Hypothalamus (tissue), 51 donors: ENCODE data around the gene MSH5.

Experiments used
- DNase-seq, 51 donors: peaks; one replicate each; lab custom pipeline; 2025; lab: John Stamatoyannopoulos, UW

The MSH5 gene

DNA sequence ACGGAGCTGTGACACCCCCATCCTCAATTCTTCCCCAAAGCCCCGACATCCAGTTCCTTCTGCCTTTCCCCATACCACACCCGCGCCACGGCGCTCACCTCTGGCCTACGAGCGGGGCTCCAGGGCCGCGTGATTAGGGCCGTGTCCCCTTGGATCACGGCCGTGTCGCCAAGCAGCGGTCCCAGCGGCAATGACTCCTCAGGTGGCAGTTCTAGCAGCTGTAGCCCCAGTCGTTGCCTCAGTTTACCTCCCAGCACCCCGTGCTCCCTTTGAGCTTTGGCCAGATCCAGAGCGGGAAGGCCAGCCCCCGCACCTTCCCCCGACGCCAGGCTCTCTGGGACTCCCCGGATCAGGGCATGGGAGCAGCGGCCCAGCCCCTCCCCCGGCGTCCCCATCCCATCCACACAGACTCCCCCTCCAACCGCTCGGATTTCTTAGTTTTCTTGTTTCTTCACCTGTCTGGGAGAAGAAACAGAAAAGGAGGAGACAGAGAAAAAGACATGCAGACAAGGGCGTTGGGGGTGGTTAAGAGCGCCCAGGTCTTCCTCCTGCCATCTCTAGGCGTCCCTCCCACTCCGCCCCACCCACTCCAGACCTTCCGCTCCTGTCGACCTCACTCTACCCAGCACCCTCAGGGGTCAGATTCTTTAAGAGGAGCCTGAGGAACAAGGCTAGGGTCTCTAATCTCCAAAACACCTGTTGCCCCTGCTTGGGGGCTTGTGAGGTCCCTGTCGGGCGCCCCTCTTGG is 10.9 kb upstream of the MSH5 start, which contains the start of gene DDAH2:
Gene DDAH2, minus strand, starts transcription at position 533 of the 748 bp plus-strand sequence. Its CDS starts 138 bp downstream, at position 395.
- no peak for DNase-seq

DNA sequence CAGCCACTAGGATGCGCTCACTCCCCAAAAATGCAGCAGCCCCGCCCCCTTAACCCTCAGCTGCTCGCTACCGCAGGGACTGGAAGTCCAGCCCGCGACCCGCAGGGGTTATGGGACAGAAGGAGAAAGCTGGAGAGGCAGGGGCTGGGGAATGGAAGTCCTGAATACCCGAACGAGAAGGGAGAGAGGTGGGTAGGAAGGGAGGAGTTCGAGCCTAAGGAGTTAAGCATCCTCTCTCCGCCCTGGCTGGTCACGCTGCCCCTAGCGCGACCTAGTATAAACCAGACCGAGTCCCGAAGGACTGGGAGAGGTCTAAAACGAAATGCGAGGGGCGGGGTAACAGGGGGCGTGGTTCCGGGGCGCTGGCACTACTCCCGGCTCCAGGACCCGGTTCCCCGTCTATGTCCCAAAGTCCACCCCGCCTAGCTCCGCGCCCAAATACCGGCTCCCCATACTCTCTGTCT is 10.3 kb upstream of the MSH5 start:
- peak in 50 of 51 donors; percentile 15 to 89 (median 73) for DNase-seq

DNA sequence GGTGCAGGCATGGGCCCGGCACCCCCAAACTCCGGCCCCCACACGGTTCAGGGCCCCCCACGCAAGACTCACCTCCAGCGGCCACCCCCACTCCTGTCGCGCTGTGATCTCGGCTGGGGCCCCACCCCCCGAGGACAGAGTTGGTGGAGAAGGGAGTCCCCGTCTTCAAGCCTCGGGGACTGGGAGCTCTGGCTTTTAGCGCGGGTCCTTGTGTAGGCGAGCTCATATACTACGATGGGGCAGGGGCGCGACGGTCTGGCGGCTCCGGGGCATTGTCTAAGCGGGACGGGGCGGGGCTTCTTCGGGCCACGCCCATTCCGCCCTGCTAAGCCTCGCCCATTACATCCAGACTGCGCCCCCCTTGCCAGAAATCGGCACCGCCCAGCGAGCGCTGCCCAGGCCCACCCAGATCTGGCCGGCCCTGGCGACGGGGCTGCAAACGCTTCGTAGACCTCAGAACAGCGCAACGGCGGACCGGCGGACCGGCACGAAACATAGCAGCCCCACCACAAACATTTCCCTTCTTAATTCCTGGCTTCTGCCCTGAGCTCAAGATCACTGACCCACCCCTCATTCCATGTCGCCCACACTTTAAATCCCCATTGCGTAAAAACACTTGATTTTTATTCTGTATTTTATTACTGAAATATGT is 9.7 kb upstream of the MSH5 start:
- DNase-seq, result peak in 43 of 51 donors; percentile 15 to 82 (median 63)

DNA sequence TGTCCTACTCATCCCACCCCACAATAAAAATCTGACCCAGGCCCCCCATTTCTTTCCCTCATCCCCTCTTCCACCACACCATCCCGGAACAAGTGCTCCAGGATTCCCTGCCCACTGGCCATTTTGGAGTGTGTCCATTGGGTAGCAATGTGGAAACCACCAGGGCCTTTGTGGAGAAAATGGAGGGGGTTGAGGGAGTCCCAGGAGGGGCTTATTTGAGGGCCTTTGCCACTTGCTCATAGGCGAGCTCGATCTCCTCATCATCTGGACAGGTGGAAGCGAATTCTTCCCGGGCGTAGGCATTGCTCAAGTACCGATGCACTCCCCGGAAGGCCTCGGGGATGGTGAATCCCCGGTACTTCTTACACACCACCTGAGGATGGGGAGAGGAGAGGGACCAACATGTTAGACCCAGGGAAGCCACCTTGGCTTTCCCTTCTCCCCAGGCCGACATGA is 9.1 kb upstream of the MSH5 start:
- DNase-seq, result no peak

DNA sequence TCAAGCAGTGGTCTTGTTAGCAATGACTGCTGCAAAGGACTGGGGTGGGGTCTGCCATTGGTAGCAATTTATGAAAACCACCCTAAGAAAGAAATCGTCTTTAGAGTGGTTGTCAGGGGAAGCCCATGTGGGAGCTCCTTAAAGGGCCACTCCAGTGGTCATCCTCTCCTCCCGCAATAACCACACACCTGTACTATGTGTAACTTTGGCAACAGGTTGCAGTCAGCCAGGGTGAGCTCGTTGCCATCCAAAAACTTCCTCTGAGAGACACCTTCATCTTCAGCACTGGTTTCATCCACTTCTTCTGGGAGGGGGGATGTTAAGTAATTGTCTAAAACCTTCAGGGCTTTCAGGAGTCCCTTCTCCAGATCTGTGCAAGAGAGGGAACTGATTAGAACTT is 7.8 kb upstream of the MSH5 start:
- no peak for DNase-seq

DNA sequence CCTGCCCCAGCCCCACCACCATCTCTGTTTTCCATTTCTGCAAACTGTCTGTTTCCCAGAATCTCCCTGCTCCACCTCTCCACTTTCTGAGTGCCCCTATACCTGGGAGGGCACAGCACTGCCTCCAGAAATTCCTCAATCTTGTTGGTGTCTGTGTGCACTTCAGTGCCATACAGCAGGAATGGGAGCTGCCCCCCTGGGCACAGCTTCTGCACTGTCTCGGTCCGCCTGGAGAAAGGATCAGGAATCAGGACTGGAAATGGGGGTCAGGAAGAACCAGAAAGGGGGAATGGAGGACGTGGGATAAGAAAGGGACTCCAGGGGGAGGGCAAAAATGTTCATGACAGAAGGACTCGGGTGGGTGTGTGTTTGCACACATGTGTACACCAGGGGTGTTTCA is 6.1 kb upstream of the MSH5 start:
- DNase-seq, result no peak

DNA sequence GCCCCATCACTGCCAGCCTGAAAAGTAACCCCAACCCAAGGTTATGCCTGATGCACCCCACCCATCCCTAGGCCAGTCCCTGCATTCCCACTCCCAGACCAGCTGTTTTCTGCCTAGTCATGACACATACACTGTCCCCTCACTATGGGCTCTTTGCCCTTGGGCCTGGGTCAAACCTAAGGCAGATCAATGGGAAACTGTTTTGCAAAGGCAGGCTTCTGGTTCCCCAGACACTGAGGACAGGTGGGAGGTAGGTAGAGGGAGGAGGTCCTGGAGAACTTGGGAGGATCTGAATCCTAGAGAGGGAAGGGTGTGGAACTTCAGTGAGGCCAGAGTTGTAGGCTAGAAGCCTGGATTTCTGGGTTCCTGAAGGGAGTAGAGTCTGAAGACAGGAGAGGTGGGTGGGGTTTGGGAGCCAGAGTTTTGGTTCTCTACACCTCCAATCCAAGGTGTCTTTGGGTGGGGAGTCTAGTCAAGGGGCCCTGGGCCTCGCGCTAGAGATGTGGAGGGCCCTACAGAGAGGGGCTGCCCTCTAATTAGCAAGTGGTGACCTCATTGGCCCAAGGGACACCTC is 5.5 kb upstream of the MSH5 start:
- no peak for DNase-seq

DNA sequence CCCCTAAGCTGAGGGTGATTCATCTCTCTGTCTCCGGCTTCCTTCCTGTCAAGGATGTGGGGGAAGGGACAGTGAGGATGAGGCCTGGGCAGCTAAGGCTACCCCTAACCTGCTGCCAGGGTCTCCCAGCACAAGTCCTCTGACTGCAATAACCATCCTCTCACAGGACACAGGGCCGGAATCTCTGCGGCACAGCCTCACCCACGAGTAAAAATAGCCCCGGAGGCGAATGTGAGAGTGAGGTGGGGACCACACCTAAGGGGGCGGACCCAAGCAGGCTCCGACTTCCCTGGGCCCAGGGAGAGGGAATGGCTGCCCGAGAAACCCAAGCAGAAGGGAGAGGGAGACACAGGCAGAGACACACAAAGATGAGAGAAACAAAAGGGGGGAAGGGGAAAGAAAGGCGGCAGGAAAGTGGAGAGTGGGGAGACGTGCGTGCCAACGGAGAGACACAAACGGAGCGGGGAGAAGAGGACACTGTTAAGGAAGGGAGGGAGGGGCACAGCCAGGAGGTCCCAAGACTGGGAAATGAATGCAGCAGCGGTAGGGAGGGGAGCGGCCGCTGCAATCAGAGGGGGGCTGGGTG is 4.9 kb upstream of the MSH5 start:
- peak in 4 of 51 donors; percentile 19 to 34 (median 24) for DNase-seq

DNA sequence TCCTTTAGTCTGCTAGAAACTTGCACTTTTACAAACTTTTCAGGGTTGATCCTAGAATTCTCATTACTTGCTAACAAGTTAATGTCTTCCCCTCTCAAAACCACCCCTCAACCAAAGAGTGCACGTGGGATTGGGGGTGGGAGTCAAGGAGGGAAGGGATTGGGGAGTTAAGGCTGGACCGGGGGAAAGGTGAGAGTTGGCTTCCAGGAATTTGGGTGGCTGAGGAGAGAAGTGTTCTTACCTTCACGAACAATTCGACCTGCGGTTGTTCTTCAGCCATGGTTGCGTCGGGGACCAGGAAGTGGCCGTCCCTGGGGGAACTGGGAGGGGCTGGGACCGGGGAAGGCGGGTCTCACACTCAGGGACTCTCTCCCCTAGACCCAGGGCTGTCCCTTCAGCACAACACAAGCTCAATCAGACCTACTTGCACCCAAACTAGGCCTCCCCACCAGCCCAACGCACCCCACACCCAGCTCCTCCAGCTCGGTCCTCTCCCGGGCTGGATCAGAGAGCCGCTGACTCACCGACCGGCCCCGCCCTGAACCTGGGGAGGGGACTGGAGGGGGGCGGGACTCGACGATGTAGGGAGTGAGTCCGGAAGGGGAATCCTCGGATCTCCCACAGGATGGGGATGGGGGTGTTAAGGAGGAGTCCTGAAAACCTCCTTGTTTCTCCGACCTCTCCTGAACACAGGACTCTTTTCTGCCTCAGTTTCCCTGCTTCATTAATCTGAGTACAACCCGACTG is 3.6 kb upstream of the MSH5 start, which contains the start of gene CLIC1:
Gene CLIC1, minus strand, starts transcription at position 510 of the 747 bp plus-strand sequence. Its CDS starts 230 bp downstream, at position 280.
- DNase-seq, result peak in 19 of 51 donors; percentile 5 to 71 (median 22)

DNA sequence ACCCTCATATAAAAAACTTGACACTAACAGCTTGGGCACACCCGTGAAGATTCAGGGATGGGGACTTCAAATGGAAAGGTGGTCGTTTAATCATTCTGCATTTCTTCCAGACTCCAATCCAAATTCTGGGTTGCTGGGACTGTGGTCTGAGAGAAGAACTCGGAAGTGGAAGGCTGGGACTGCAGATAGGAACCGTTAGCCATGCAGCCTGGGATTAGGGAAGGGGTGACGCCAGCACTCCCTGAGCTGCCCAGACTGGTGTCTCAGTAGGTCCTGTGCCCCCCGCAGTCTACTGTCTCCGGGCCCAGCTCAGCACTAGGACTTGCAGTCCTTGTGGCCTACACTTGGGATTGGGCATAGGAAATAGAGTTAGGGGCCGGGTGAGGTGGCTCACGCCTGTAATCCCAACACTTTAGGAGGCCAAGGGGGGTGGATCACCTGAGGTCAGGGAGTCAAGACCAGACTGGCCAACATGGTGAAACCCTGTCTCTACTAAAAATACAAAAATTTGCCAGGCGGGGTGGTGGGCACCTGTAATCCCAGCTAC is 3.0 kb upstream of the MSH5 start:
- DNase-seq, result no peak

DNA sequence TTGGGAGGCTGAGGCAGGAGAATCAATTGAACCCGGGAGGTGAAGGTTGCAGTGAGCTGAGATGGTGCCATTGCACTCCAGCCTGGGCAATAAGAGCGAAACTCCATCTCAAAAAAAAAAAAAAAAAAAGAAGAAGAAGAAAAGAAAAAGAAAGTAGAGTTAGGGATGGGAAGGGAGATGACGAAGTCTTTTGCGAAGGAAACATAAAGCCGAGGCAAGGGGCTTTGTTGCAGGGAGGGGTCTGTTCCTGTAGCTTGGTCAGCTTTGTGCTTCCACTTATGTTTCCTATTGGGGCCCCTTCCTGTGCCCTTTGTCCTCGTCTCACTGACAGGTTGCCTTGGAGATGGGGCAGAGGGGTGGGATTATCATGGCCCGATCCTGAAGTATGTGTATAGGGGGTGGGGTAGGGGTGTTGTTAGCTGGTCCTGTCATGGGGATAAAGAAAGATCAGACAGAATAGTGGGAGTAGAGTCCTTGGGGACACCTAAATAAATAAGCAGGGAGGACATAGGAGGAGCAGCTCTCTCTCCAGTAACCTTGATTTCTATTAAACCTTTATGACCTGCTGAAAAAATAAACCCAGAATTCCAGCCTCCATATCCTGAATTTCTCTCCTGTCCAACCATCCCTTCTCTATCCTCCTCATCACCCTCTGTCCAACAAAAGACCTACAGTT is 2.4 kb upstream of the MSH5 start:
- DNase-seq, result no peak

DNA sequence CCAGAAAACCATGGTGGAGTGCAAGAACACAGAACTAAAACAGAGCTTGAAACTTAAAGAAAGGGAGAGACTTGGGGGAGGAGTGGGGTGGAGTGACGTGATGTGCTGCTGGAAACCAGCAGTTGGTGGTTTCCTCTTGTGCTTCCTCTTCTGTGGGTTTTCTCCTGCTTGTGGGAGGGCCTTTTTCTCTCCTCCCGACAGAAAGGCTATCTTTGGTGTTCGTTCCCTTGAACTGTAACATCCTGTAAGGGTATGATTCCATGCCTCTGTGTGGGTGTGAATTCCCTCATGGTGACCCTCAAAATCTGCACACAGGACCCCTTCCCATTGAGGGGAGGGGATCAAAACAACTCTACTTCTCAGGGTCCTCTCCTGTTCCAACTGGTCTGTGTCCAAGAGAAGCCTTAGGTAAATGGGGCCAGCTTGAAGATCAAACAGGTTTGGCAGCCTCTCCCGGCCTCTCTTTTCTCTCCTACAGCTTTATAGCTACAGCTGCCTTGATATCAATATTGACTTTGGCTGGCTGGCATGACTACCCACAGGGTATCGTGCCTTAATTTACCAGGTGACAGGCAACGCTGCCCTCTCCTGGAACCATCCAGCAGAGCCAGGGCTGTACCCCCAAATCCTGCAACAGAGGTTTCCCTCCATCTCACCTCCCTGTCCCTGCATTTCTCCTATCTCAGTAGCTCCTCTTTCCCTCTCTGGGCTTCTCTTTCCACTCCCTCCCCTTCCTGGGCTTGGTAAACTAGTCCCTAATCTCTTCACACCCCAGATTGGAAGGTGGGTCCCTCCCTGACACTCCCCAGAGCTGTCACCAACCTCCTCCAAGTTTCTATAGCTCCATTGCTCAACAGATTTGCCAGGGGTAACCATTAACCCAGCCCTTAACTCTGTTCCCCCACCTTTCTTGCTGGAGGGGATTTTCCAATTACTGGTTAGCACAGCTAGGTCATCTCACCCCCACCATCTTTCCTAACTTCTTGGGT is 1.5 kb upstream of the MSH5 start:
- peak in 4 of 51 donors; percentile 6 to 33 (median 16) for DNase-seq

DNA sequence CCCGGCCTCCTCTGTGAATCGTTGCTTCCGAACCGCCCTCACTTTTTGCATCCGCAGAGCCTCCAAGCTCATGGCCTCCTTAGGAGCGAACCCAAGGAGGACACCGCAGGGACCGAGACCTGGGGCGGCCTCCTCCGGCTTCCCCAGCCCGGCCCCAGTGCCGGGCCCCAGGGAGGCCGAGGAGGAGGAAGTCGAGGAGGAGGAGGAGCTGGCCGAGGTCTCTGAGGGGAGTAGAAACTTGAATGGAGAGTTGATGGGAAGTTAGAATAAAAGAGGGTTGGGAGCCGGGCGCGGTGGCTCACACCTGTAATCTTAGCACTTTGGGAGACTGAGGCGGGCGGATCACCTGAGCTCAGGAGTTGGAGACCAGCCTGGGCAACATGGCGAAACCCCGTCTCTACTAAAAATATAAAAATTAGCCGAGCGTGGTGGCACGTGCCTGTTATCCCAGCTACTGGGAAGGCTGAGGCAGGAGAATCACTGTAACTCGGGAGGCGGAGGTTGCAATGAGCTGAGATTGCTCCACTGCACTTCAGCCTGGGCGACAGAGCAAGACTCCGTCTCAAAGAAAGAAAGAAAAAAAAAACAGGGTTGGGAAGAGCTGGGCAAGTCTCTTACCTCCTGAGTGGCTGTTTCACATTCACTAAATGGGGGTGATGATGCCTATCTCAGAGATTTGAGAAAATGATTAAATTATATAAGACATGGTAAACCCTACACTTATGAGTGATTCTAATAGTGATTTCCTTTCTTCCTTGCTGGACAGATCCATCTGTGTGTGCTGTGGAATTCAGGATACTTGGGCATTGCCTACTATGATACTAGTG is 805 bp downstream of the MSH5 start:
- DNase-seq, result peak in 3 of 51 donors; percentile 19 to 41 (median 32)

DNA sequence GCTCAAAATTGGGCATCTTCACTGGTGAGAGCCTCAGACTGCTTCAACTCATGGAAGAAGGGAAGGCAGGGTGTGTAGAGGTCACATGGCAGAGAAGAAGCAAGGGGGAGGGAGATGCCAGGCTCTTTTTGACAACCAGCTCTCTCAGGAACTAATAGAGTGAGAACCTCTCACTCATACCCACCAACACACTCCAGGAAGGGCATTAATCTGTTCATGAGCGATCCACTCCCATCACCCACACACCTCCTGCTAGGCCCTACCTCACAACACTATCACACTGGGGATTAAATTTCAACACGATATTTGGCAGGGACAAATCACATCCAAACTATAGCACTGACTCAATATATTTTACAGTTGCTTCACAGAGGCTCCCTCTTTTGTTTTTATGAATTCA is 2.0 kb downstream of the MSH5 start:
- DNase-seq, result no peak

DNA sequence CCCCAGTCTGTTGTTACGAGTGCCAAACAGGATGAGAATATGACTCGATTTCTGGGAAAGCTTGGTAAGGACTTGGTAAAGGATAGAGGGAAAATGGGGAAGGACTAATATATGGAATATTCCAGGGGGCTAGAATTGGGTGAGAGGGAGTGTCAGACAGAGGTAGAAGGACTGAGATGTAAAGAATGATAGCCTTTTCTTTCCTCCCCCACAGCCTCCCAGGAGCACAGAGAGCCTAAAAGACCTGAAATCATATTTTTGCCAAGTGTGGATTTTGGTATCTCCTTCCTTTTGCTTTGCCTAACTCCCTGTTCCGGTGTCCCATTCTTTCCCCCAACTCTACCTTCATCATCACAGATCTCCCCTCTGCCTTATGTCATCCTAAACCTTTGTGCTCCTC is 3.1 kb downstream of the MSH5 start:
- no peak for DNase-seq

DNA sequence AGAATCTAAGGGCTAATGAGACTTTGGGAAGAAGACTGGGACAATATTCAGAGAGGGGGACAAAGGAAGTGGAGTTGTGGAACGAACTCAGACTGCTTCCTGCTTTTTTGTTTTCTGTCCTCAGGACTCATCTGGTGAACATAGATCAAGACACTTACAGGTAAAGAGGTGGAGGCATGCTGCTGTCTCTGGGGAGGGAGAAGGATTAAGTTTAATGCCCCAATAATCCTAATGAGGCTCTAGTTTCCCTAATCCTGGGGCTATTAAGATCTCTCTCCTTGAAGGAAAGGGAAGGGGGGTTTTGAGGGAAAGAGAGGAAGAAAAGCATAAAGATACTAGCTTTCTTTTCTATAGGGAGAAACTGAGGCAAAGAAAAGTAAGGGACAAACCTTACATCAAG is 4.6 kb downstream of the MSH5 start:
- no peak for DNase-seq

DNA sequence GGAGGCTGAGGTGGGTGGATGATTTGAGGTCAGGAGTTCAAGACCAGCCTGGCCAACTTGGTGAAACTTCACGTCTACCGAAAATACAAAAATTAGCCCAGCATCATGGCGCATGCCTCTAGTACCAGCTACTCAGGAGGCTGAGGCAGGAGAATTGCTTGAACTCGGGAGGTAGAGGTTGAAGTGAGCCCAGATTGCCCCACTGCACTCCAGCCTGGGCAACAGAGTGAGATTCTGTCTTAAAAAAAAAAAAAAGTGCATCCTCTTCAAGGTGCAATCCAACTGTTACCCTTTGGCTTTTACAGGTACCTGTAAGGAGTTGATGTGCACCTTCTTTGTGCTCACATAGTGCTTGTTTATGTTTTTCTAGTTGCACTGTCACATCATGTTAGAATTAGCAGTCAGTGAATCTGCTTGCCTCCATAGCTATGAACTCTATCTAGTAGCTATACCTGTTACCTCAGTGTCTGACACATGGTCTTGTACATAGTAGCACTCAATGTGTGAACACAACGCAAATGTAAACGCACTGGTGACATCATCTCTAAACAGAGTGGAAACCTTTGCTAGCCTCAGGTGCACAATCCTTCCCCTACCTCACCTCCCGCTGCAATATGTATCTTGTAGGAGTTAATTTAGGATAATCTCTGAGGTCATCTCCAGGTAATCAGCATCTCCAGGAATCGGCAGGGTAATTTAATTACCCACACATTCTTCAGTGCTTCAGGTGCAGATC is 9.7 kb downstream of the MSH5 start:
- DNase-seq, result no peak
